CD4-positive, alpha-beta T cell treated with Interleukin-6 for 4 hours (primary cell): ENCODE data around the gene RASA4.
"Not testable (repeated sequence)": the region's sequence is repeated elsewhere in the genome, so short reads cannot be mapped to it uniquely, and the experiment has no call there.

Source experiments
- DNase-seq: peaks from one replicate; pipeline ENCODE4 v3.0.0-alpha.2; 2020; ENCODE audit warnings: mixed read lengths

Gene RASA4

GRCh38 chr7:102604431-102605145 lies 12.0 kb downstream of the RASA4 start:
- not testable (repeated sequence) for DNase-seq

DNA sequence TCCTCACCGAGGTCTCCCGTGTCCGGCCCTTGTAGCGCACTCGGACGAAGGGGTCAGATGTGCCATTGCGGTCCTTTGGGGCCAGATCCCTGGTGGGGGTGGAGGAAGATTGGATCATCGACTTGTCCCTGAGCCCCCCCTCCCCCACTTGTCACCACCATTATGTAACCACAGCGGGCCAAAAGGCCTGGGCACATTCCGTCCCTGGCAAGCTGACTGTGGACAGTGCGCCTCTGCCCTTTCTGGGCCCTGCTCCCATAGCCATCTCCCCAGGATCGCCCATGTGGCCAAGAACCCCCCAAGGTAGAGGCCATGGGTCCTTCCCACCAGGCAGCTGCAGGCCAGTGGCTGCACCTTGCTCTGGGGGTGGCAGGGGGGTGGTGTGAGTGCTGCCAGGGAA lies 14.2 kb downstream of the RASA4 start:
- not testable (repeated sequence) for DNase-seq

DNA sequence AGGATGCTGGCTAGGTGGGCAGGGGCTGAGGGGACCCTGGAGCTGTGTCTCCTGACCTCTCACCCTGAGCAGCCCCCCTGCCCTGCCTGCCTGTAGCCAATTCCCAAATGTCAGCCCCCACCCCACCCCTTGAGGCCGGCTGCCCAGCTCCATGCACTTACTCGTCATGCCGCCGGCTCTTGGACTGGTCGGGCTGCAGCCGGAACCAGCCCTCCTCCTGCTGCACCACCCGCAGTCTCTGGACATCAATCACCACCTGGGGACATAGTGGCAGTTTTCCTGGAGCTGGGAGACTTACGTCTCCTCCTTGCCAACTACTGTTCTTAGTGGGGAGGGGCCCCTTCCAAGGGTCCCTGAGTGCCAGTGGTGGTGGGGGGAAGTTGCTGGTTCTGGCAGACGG lies 16.9 kb downstream of the RASA4 start:
- not testable (repeated sequence) for DNase-seq

- DNase-seq, result not testable (repeated sequence)
Observed at GRCh38 chr7:102596036-102596435, 20.5 kb downstream of the RASA4 start.

- not testable (repeated sequence) for DNase-seq
Observed at GRCh38 chr7:102593637-102594334, 22.8 kb downstream of the RASA4 start.

DNA sequence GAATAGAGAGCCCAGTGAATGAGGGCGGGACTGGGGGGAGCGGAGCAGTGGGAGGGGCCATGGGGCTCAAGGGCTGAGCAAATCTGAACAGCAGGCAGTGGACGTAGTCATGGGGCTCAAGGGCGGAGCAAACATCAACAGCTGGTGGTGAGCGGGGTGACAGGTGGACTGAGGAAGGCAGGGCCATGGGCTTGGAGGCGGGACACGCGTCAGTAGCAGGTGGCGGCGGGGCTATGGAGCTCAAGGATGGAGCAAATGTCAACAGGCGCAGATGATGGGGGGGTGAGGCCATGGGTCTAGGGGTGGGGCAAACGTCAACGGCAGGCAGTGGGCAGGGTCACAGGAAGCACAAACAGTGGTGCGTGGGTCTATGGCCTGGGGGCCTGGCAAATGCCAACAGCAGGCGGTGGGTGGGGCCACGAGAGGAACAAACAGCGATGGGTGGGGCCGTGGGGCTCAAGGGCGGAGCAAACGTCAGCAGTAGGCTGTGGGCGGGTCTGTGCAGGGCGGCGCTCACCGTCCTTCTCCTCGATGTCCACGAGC lies 24.0 kb downstream of the RASA4 start:
- DNase-seq, result not testable (repeated sequence)

DNA sequence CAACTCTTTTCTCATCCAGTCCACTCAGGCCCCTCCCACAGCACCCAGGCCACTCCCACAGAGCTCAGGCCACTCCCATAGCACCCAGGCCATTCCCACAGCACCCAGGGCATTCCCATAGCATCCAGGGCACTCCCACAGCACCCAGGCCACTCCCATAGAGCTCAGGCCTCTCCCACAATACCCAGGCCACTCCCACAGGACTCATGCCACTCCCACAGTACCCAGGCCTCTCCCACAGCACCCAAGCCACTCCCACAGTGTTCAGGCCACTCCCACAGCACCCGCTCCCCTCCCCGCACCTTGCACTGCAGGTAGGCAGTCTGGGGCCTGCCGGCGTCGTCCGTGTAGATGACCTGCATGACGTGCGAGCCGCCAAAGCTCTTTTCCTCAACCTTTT lies 26.7 kb downstream of the RASA4 start:
- DNase-seq, result not testable (repeated sequence)

GRCh38 chr7:102583495-102583894 lies 33.1 kb downstream of the RASA4 start:
- not testable (repeated sequence) for DNase-seq

- DNase-seq, result not testable (repeated sequence)
Observed at GRCh38 chr7:102581722-102582121, 34.8 kb downstream of the RASA4 start.

DNA sequence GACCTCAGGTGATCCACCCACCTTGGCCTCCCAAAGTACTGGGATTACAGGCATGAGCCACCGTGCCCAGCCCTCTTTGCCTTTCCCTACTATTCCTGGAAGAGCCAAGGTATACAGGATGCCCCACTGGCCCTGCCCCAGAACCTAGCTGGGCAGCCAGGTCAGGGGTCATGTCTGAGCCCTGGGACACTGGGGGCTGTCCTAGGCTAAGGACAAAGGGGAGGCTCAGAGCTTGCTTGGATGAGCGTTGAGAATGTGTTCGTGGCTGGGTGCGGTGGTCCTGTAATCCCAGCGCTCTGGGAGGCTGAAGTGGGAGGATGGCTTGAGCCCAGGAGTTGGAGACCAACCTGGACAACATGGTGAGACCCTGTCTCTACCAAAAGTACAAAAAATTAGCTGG lies 38.1 kb downstream of the RASA4 start:
- not testable (repeated sequence) for DNase-seq

- not testable (repeated sequence) for DNase-seq
Observed at GRCh38 chr7:102577315-102578240, 39.0 kb downstream of the RASA4 start.

GRCh38 chr7:102576363-102576762 lies 40.2 kb downstream of the RASA4 start:
- not testable (repeated sequence) for DNase-seq

DNA sequence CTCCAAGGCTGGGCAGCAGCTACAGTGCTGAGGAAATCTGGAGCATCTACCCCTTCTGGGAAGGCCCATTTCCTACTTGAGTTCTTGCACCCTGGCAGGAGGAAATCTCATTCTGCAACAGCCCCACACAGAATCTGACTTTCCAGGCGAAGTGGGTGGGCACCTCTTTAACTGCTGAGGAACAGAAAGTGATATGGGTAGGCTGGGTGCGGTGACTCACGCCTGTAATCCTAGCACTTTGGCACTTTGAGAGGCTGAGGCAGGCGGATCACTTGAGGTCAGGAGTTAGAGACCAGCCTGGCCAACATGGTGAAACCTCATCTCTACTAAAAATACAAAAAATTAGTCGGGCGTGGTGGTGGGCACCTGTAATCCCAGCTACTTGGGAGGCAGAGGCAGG lies 41.9 kb downstream of the RASA4 start:
- DNase-seq, result not testable (repeated sequence)

GRCh38 chr7:102572261-102573239 lies 44.0 kb downstream of the RASA4 start, which contains the start of gene POLR2J3:
TSS of gene POLR2J3 (minus strand) at chr7:102572583. CDS start at chr7:102572521, 62 bp downstream.
- peak; percentile 99 for DNase-seq

DNA sequence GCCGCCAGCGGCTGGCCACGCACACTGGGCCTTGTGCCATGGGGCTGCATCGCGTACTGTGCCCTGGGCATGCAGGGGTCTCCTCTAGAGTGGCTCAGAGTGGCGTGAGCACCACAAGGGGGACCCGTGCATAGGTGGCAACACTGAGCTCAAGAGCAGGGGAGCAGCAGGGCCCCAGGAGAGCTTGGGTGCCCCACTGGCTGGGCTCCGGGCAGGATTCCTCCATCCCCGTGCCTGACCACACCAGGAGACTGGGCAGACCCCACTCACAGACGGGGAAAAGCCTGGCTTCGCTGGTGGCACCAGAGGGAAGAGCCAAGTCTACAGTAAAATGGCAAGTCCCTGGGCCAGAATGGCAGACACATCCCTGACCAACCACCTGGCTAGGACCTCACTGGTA lies 47.9 kb downstream of the RASA4 start:
- not testable (repeated sequence) for DNase-seq

GRCh38 chr7:102550808-102551422 lies 65.6 kb downstream of the RASA4 start, which contains the start of gene SPDYE2:
TSS of gene SPDYE2 (plus strand) at chr7:102551226. CDS start at chr7:102553256, 2,030 bp downstream.
- not testable (repeated sequence) for DNase-seq

DNA sequence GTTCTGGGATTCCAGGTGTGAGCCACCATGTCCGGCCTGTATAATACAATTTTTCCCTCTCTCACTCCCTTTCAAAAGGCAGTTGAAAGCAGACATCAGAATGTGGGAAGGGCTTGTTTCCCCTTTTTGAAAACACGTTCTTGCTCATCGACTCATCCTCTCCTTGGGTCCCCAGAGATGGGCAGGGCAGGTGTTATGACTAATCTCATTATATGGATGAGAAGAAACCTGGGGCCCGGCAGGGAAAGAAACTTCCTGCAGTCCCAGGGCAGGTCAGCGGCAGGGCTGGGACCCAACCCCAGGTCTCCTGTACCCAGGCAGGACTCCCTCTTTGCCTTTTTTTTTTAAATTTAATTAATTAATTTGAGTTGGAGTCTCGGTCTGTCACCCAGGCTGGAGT lies 70.2 kb downstream of the RASA4 start:
- DNase-seq, result not testable (repeated sequence)

DNA sequence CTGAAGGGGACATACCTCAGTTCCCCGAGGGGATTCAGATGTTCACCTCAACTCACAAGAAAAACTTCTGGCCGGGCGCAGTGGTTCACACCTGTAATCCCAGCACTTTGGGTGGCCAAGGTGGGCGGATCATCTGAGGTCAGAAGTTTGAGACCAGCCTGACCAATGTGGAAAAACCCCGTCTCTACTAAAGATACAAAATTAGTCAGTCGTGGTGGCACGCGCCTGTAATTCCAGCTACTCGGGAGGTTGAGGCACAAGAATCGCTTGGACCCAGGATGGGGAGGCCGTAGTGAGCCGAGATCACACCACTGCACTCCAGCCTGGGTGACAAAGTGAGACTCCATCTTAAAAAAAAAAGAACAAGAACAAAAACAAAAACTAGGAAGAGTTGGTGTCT lies 71.3 kb downstream of the RASA4 start:
- not testable (repeated sequence) for DNase-seq

GRCh38 chr7:102544372-102544771 lies 72.2 kb downstream of the RASA4 start:
- not testable (repeated sequence) for DNase-seq

GRCh38 chr7:102543596-102543995 lies 73.0 kb downstream of the RASA4 start, which contains the start of gene UPK3BL2:
TSS of gene UPK3BL2 (minus strand) at chr7:102543696. CDS start at chr7:102543636, 60 bp downstream.
- DNase-seq, result not testable (repeated sequence)

- DNase-seq, result not testable (repeated sequence)
Observed at GRCh38 chr7:102542771-102543170, 73.8 kb downstream of the RASA4 start.
